GM21619 (cell line): ENCODE data around the gene PPM1H.
"Not testable (repeated sequence)": the region's sequence is repeated elsewhere in the genome, so short reads cannot be mapped to it uniquely, and the experiment has no call there.

Source experiments
- ATAC-seq: cut with Tn5 transposase; IDR thresholded peaks from one replicate; pipeline ENCODE4 v1.9.1; 2021; ENCODE audit not compliant: unreplicated experiment

Gene PPM1H, protein sequence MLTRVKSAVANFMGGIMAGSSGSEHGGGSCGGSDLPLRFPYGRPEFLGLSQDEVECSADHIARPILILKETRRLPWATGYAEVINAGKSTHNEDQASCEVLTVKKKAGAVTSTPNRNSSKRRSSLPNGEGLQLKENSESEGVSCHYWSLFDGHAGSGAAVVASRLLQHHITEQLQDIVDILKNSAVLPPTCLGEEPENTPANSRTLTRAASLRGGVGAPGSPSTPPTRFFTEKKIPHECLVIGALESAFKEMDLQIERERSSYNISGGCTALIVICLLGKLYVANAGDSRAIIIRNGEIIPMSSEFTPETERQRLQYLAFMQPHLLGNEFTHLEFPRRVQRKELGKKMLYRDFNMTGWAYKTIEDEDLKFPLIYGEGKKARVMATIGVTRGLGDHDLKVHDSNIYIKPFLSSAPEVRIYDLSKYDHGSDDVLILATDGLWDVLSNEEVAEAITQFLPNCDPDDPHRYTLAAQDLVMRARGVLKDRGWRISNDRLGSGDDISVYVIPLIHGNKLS

DNA sequence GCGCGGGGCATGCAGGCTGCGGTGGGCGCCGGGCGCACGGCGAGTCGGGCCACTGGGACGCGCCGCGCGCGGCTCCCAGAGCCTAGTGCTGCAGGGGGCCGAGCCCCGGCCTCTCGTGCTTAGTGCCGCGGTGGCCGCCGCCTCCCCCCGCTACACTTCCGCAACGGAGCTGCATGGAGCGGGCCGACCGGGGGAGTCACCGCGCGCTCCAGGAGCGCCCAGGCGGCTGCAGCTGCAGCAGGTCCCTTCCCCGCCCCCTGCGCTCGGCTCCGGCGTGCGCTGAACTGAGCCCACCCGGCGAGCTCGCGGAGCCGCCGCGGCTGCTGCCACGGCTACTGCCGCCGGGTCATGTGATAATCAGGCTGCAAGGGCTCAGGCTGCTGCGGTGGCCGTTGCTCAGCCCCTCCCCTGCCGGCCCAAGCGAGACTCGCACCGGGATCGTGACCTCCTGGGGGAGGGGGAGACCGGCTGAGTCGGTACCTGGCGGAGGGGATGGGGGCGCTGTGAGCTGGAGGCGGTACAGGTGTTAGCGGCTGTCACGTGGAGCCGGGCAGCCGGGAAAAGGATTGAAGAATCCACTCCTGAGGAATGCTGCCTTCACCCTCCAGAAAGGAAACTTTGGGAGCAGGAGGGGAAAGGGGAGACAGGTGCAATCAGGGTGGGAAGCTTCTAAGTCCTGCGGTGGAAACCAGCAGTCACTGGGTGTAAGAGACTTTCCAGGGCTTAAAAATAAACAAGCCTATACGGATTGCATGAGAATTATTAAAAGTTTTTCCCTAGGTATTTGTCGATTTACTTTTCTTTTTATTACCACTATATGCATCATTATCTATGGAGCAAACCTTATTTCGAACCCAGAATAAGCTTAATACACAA lies at the start of gene PPM1H:
PPM1H (minus strand) TSS at position 352 of the 876 bp plus-strand sequence. CDS start 414 bp downstream, outside the sequence.
- peak; percentile 66 for ATAC-seq

DNA sequence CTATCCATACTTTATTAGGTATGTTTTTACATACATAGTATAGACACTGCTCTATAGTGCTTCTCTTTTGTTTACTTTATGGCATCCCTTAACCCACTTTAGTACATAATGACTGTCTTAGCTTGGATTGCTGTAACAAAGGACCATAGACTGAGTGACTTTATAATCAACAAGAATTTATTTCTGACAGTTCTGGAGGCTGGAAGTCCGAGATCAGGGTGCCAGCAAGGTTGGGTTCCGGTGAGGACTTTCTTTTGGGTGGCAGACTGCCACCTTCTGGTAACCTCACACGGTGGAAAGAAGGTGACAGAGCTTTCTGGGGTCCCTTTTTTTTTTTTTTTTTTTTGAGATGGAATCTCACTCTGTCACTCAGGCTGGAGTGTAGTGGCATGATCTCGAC lies 48.6 kb upstream of the PPM1H start:
- no peak for ATAC-seq

DNA sequence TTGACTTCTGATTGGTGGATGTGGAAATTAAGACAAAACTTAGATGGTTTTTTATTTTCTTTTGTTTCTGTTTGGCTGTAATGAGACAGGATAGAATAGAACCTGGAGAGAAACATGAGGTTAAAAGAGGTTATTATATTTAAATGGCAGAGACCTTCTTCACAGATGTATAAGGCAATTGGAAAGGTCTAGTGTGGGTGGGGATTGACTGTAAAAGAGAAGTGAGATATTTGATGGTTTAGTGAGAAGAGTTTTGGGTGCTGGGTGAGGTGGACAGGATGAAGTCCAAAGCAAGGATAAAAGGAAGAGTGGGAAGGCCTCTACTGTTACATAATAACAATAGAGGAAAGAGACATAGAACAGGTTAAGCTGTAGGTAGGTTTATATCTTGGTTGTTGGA lies 43.8 kb upstream of the PPM1H start:
- ATAC-seq = no peak

DNA sequence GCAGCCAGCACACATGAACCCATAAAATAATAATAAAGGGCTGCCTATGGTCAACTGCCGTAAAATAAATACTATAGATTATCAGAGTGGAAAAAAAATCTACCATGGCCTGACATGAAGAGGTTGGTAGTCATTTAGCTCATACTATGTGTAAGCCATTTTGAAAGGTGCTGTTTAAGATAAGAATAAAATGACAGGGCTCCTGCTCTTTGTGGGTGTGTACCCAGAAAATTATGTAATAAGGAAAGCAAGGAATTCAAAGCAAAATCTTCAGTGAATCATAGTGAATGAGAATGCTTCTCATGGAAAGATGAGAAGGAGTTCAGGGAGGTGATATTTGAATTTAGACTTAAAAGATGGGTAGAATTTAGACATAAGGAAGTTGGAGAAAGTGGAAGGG lies 42.9 kb upstream of the PPM1H start:
- no peak for ATAC-seq

DNA sequence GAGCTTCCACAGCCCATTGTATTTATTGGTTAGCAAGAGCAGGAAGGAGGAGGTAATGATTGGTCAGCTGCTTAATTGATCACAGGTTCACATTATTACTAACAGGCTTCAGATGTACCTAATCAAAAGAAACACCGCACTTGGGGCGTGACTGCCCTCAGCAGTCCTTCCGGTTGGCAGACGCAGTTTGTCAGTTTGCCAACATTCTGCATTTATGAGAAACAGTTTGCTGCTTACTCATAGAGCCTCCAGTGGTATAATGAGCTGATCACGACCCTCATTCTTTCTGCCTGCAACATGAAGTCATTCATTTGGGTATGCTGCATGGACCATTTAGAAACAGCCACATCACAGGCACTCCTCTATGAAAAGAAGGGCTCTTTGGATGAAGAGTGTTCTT lies 42.5 kb upstream of the PPM1H start:
- no peak for ATAC-seq

DNA sequence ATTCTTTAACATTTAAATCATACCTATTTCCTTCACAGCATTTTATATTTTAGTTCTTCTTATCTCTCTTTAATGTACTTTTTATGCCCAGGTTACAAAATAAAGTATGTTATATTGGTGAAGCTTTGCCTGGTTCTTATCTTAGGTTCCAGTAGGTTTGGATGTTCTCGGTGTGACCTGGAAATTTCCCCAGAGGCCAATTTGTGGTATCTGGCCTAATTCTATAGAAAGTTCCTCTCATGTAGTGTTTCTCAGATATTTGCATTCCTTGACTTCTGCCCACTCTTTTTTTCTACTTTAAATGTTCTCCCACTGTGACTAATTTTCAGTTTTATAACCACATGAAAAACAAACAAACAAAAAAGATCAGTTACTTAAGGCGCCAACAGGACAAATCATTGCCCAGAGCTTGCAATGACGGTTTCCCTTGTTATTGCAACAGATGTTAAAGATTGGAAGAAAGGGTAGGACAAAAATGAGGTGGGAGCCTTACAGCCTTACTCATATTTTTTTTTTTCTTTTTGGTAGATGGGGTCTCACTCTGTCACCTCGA lies 41.2 kb upstream of the PPM1H start:
- ATAC-seq = no peak

DNA sequence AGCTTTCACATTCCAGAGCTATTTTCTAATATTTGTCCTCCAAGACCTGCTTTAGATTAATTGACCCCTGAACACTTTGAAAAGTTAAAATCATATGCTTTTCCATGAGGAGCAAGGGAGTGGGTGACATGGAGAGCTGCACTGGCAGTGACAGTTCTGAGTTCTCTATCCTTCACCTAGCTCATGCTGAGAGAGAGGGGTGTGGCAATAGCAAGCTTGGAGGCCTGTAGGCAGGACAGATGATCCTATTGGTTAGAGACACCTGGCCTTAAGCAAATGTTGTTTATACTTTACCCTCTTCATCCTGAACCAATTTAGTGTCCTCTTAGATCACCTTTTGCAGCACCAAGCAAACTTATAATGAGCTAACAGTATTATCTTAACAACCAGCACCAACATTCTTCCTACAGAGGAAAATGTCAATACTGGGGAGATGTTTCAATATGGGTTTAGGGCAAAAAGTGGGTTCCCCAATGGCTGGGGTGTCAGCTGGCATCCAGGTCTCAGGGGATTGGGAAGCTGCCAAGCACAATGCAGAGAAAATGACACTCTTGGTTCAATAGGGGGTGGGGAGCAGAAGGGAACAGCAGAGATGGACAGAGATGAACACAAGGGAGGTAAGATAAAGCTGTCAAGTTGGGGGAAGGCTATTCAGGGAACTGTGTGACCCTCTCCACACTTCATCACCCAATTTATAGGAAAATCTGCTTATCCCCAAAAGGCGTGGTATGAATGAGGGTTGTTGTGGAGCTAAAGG lies 37.0 kb upstream of the PPM1H start:
- no peak for ATAC-seq

DNA sequence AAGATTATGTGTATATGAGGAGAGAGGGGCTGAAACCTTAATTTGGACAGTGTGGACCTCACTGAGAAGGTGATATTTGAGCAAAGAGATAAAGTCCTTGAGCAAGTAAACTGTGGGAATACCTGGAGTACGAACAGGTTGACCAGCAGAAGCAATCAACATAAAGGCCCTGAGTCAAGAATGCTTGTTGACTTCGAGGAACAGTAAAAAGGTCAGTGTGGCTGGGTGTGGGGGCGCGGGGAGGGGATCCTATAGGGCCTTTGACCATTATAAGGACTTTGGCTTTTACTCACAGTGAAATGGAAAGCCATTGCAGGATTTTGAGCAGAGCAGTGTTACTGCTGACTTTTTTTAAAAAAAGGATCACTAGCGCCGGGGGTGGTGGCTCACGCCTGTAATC lies 34.7 kb upstream of the PPM1H start:
- no peak for ATAC-seq

DNA sequence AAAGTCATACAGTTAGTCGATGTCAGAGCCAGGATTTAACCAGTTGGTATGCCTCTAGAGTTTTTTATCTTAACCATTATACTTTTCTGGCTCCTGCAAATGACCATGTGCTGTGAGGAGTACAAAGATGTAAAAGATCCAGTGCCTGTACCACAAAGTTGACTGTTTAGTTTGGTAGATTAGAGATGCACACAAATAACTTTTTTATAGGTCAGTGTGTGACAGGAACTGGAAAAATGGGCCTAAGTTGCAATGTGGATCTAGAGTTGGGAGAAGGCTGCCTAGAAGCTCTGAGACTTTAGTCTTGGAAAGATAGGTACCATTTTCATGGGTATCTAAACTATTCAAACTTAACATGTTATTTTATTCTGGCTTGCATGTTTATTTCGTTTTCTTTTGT lies 32.8 kb upstream of the PPM1H start:
- ATAC-seq = no peak

DNA sequence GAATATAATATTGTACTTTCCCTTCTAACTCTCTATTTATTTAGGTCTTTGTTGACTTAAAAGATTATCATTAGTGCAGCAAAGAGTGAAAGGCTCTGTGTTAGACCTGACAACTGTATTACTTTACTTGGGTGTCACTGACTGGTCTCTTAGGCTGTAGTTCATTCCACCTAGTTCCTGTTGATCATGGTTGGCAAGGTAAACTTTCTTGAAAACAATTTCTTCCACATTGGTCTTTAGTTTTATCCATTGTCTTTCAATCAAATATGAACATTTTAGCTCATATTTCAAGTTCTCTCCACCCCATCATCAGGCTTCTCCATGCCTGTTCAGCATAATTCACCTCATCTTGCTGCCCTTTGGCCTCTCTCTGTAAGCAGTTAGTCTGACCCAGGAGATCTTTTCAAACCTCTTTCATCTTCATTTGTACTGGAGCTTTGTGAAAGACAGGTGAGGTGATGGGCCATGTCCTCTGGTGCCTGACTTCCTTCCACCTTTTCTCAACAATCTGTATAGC lies 32.1 kb upstream of the PPM1H start:
- no peak for ATAC-seq

DNA sequence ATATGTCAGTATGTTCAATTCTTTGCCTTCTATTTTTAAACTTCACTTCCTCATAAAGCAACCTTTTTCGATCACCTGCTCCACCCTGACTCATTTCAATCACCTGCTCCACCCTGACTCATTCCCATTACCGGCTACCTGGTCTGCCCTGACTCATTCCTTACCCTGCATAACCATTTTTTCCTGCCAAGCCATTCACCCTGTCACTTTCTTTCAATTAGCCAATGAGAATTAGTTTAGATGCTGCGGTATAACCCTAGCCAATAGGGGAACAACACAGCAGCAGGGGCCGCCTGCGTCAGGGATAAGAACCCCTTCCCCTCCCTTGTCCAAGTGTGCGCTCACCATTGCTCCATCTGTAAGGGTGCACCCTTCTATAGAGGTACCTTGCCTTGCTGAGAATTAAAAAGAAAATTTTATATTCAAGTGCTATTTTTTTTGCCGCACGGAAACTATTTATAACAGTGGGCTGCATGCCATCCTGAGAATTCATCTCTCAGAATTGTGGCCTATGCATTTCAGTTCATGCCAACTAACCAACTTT lies 31.6 kb upstream of the PPM1H start:
- ATAC-seq = not testable (repeated sequence)

DNA sequence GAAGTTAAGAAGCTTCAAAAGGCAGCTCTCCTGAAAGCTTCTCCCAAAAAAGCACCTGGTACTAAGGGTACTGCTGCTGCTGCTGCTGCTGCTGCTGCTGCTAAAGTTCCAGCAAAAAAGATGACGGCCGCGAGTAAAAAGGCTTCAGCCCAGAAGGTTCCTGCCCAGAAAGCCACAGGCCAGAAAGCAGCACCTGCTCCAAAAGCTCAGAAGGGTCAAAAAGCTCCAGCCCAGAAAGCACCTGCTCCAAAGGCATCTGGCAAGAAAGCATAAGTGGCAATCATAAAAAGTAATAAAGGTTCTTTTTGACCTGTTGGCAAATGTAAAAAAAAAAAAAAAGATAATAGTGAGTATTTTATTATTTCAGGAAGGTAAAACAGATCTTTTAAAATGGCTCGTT lies 30.8 kb upstream of the PPM1H start:
- ATAC-seq = not testable (repeated sequence)

DNA sequence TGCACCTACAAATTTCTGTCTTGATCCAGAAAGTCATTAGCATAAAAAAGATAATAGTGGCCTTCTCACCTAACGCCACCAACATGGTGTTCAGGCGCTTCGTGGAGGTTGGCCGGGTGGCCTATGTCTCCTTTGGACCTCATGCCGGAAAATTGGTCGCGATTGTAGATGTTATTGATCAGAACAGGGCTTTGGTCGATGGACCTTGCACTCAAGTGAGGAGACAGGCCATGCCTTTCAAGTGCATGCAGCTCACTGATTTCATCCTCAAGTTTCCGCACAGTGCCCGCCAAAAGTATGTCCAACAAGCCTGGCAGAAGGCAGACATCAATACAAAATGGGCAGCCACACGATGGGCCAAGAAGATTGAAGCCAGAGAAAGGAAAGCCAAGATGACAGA lies 30.3 kb upstream of the PPM1H start:
- not testable (repeated sequence) for ATAC-seq

DNA sequence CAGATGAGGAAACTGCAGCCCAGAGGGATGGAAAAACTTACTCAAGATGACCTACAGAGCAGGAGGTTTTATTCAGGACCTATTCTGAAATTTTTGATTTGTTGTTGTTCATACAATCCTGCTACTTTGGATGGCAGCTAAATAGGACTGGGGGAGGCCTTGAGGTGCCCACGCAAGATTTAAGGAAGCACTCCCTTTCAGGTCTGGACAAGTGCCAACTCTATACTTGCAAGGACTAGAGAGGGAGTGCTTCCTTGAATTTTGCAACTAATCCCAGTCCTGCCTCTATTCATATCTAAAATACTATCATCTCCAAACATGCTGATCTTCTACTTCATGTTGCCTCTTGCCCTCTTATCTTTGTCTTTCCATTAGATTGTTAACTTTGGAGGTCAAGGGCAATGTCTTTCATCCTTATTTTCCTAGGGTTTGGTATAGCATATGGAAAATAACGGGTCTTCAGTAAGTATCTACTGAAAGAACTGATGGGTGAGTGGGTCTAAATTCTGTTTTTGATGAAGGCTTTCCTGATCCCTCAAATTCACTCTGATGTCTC lies 28.6 kb upstream of the PPM1H start:
- no peak for ATAC-seq

DNA sequence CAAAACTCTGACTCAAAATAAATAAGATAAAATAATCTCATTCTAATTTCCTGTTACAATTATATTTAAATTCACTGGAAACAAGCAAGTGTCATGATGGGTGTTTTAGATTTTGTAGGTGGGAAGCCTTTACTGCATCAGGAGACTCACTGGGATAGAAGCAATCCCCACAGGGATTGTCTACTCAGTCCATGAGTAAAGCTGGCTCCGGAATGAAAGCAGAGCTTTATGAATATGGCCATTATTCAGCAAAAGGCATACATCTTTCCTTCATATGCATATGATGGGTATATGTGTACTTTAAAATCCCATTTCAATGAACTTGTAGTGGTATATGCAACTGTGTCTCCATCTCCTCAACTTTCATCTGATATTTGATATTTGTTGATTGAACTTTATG lies 25.4 kb upstream of the PPM1H start:
- no peak for ATAC-seq

DNA sequence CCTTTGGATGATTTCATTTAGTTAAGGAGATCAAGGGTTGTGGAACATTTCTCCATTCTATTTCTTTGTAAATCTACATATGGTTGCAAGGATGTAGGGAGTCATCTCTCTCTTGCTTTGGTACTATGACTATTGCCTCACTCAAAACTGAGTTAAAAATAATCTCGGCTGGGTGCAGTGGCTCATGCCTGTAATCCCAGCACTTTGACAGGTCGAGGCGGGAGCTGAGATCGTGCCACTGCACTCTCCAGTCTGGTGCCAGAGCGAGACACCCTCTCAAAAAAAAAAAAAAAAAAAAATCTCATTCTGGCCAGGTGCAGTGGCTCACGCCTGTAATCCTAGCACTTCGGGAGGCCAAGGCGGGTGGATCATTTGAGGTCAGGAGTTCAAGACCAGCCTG lies 24.8 kb upstream of the PPM1H start:
- no peak for ATAC-seq

DNA sequence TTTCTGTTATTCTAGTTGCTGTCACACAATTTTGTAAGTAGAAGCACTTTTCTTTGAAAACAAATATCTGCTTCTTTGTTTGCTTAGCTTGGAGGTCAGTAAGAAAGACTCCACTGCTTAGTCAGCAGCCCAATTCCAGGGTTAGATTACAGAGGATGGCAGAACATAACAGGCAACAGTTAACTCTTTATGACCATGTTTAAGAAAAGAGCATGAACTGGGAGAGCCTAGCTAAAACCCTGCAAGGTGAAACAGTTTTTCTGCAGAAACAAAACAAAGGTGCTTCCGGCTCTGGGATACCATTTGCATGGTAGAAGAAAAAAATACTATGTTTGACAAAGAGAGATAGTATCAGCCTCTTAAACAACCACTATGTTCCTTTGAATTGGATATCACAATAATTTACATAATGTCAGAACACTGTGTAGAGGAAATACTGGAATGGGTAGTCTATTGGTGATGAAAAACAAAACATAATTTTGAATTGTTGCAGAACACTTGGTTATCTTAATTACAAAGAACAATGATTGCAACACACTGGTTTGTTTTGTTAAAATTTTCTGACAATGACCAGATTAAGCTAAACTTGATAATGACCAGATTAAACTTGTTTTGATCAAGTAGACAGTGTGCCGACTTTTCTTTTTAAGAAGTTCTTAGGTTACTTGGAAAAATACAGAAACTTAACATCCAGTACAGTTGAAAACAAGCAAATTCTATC lies 22.4 kb upstream of the PPM1H start:
- no peak for ATAC-seq

DNA sequence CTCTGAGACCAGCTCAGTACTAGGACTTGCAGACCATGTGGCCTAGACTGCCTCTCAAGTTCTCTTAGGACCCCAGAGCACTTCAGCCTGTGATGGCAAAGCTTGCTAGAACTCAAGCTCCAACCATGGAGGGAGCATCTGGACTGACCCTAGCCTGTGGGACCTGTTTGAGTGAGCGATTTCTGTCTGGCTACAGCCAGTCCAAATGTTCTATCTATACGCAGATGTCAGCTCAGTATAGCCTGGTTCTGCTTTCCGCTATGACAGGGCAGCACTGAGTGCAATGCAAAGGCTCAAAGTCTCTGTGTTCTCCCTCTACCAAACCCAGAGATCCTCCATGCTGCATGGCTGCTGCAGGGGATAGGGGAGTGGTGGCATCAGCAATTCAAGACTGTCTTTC lies 20.7 kb upstream of the PPM1H start:
- ATAC-seq = no peak

DNA sequence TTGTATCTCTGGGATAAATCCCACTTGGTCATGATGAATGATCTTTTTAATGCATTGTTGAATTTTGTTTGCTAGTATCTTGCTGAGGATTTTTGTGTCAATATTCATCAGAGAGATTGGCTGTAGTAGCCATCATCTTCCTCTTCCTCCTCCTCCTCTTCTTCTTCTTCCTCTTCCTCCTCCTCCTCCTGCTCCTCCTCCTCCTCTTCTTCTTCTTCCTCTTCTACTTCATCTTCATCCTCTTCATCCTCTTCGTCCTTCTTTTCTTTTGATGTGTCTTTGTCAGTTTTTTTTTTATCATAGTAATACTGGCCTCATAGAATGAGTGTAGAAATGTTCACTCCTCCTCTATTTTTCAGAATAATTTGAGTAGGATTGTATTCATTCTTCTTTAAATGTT lies 15.4 kb upstream of the PPM1H start:
- ATAC-seq = no peak
